Vagina (tissue), 2 donors: Measurements from ENCODE around the gene ADAMTSL3.

Experiments used
- CTCF ChIP-seq, 3 experiments: fragments of 450-650 bp in 2 of 3; fragments of 200-600 bp in 1 of 3; sonication (generic) in 1 of 3; IDR thresholded peaks; one replicate each; pipeline ENCODE4 v1.5.1; 2017 to 2019; ENCODE audit warnings: antibody characterized with exemption in 3 of 3, mild to moderate bottlenecking in 2 of 3, moderate library complexity in 2 of 3
- POLR2A ChIP-seq, 2 donors: fragments of 450-650 bp; IDR thresholded peaks; one replicate each; pipeline ENCODE4 v1.6.1; 2017; ENCODE audit warnings: antibody characterized with exemption in 2 of 2, mild to moderate bottlenecking in 2 of 2, moderate library complexity in 2 of 2
- POLR2AphosphoS5 ChIP-seq, 2 donors: sonication (generic); formaldehyde crosslinking; IDR thresholded peaks; one replicate each; pipeline ENCODE4 v1.9.0; 2017; ENCODE audit warnings: antibody characterized with exemption in 2 of 2, mild to moderate bottlenecking in 2 of 2, low read depth in 1 of 2; ENCODE audit not compliant: insufficient read depth in 1 of 2

- TF ChIP-seq CTCF (IDR thresholded peaks at IDR 0.05) (no peak), POLR2A (IDR thresholded peaks at IDR 0.05) (no peak), POLR2AphosphoS5 (IDR thresholded peaks at IDR 0.05; ENCODE audit: insufficient read depth in 1 of 2, low read depth in 1 of 2) (no peak)
Observed at GRCh38 chr15:83971992-83972391, 318.1 kb downstream of the ADAMTSL3 start.
